ENCODE data around the gene RAX.
A peak's percentile ranks its signal among the peaks of the same experiment; 100 is the strongest.

The RAX gene

DNA sequence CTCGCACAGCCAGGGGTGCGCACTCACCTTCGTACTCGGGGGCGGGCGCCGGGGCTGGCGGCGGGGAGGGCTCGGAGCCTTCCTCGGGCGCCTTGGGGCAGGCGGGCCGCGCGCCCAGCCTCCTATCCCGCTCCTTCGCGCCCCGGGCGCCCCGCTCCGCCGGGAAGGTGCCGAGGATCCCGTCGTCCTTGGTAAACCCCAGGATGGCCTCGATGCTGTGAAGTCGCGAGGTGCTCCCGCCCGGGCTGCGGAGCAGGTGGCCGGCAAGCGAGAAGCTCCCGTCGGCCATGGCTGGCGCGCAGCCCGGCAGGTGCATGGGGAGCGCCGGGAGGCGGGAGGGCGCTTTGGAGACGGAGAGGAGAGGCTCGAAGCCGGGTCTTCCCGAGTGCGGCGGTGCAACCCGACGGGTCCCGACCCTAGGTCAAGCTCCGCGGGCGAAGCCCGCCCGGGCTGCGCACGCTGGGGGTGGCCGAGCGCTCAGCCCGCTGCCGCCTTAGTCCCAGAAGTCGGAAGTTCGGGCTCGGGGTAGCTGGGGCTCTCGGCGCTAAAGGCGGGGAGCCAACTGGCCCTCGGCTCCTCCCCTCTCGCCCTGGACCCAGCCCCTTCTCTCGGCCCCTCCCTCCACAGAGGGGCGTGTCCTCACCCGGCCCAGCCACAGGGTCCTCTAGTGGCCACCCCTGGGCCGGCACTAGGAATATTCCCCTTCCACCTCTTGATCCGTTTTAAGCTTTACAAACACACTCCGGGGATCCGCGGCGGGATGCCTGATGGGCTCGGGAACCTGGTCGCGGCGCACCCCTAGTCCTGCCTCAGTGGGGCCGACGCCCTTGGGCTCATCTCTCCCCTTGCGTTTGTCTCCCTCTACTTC lies at the start of gene RAX:
Gene RAX (minus strand): TSS at position 564 of the 868 bp plus-strand sequence. CDS start 248 bp downstream, at position 316.
- DNase-seq (ENCODE audit: low read depth in 2 of 3, low spot score in 1 of 3) = peak in 1 of 3 donors; percentile 20

- no peak for DNase-seq (ENCODE audit: low read depth in 2 of 3, low spot score in 1 of 3)
Observed at GRCh38 chr18:59318460-59319050, 45.3 kb upstream of the RAX start, which contains the start of gene CPLX4. Gene CPLX4 (minus strand): TSS chr18:59318649. CDS start chr18:59318462, 187 bp downstream.

GRCh38 chr18:59311631-59312030 lies 38.4 kb upstream of the RAX start:
- DNase-seq (ENCODE audit: low read depth in 2 of 3, low spot score in 1 of 3) = no peak

GRCh38 chr18:59308938-59309260 lies 35.6 kb upstream of the RAX start:
- DNase-seq (ENCODE audit: low read depth in 2 of 3, low spot score in 1 of 3) = no peak

GRCh38 chr18:59308248-59308937 lies 35.1 kb upstream of the RAX start:
- DNase-seq (ENCODE audit: low read depth in 2 of 3, low spot score in 1 of 3) = peak; percentile 28 to 56 (median 50)

DNA sequence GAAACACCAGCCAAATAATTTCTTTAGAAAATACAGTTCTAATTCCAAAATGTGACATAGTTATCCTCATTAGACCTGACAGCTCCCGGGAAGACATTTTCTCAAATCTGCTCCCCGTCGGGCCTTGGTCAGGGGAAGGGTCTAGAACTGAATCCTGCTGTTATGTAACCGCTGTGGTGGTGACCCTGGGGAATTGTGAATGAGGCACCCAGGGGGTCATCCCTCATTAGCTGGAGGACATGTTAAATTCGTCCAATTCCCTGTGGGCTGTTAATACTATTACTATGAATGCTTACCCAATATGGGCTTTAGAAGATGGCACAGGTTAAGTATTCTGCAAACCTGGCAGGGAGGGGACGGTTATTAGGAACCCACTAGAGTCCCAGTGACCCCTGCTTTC lies 33.4 kb upstream of the RAX start:
- no peak for DNase-seq (ENCODE audit: low read depth in 2 of 3, low spot score in 1 of 3)

DNA sequence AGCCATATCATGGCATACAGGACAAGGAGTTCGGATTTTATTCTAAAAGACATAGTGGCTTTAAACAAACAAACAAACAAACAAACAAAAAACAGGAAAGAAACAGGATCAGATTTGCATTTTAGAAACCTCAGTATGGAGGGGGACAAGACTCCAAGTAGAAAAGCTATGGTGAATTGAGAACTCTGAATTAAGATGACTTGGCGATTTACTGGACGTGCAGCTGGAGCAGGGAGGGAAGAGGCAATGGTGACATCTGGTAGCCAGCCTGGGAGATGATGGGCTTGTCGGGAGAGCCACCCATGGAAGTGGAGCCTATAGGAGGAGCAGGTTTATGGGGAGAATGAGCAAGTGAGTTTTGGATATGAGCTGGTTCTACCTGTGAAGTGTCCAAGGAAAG lies 32.0 kb upstream of the RAX start:
- no peak for DNase-seq (ENCODE audit: low read depth in 2 of 3, low spot score in 1 of 3)

- DNase-seq (ENCODE audit: low read depth in 2 of 3, low spot score in 1 of 3) = no peak
Observed at GRCh38 chr18:59303656-59304195, 30.5 kb upstream of the RAX start.

GRCh38 chr18:59303006-59303405 lies 29.8 kb upstream of the RAX start:
- DNase-seq (ENCODE audit: low read depth in 2 of 3, low spot score in 1 of 3) = no peak

GRCh38 chr18:59301929-59302328 lies 28.7 kb upstream of the RAX start:
- DNase-seq (ENCODE audit: low read depth in 2 of 3, low spot score in 1 of 3) = no peak

DNA sequence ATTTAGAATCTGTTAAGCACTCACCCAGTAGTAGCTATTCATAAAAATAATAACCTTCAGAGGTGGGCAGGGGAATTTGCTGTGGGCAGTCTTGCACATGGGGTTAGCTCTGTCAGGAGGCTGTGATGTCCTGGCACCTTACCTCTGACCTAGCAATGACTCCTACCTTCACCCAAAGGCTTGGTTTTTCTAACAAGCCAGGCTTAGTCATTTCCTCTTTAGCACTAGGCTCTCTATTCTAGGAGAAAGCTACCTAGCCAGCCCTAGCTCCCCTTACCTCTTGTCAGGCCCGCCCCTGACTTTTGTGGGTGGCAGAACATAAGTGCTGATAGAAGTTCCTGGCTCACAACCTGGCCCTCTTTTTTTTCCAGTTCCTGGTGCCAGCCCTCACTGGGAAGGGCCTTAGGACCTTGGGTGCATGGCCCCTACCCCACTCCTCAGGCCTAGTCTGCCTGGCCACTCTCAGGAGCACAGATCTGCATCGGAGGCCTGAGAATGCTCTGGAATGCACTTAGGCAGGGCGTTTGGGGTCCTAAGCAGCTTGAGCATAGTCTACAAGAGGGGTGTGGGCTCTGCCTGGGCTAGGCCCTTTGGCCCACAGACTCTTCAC lies 27.5 kb upstream of the RAX start:
- no peak for DNase-seq (ENCODE audit: low read depth in 2 of 3, low spot score in 1 of 3)

- no peak for DNase-seq (ENCODE audit: low read depth in 2 of 3, low spot score in 1 of 3)
Observed at GRCh38 chr18:59298871-59299270, 25.6 kb upstream of the RAX start.

GRCh38 chr18:59293317-59293716 lies 20.1 kb upstream of the RAX start:
- DNase-seq (ENCODE audit: low read depth in 2 of 3, low spot score in 1 of 3) = no peak

DNA sequence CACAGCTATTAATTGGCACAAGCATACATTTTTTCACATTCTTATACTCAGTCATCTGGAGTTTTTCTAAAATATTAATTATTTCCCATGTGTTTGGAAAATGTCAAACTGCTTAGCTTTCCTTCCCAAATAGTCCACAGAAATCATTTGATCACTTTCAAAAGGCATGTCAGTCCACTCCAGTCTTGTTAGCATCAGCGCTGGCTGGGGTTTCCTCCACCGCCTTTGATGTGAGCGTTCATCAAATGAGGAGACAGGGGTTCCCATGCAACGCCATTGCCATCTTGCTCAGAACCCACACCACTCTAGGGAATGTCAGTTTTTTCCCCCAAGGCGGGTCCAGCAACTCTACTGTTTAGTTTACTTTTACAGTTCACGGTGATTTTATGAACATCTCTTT lies 13.1 kb upstream of the RAX start:
- no peak for DNase-seq (ENCODE audit: low read depth in 2 of 3, low spot score in 1 of 3)

DNA sequence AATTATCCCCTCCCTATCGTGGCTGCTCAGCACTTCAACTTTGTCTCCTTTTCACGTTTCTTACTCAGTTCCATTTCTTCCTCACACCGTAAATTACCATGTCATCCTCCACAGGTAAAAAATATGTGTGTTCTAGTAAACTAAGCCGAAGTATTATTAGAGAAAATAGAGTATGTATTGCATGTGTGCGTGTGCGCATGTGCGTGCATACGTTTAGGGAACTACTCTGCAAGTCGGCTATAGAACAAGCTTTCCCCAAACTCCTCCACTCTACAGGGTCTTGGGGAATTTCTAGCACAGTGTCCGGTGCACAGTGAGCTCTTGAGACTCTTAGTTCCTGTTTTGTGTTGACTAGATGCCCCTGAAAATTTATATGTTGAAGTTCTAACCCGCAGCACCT lies 9.1 kb upstream of the RAX start:
- no peak for DNase-seq (ENCODE audit: low read depth in 2 of 3, low spot score in 1 of 3)

- no peak for DNase-seq (ENCODE audit: low read depth in 2 of 3, low spot score in 1 of 3)
Observed at GRCh38 chr18:59279722-59280121, 6.5 kb upstream of the RAX start.

DNA sequence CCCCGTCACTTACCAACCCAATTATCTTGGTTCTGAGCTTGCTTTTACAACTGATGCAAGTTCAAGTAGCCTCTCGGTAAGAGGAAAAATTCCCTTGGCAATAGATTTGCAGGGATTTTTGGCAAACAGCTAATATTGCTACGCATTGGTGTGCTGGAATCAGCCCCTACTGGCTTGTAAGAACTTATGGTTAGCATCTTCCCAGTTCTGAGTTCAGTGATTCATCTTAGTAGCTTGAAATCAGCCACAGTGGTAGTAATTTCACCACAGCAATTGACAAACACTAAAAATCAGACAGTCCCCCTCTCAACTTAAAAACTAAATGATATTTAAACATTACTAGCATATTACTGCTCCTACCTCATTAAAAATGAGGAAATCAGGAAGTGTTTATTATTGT lies 5.9 kb upstream of the RAX start:
- no peak for DNase-seq (ENCODE audit: low read depth in 2 of 3, low spot score in 1 of 3)

- no peak for DNase-seq (ENCODE audit: low read depth in 2 of 3, low spot score in 1 of 3)
Observed at GRCh38 chr18:59278793-59279192, 5.5 kb upstream of the RAX start.

- no peak for DNase-seq (ENCODE audit: low read depth in 2 of 3, low spot score in 1 of 3)
Observed at GRCh38 chr18:59276047-59276446, 2.8 kb upstream of the RAX start.

DNA sequence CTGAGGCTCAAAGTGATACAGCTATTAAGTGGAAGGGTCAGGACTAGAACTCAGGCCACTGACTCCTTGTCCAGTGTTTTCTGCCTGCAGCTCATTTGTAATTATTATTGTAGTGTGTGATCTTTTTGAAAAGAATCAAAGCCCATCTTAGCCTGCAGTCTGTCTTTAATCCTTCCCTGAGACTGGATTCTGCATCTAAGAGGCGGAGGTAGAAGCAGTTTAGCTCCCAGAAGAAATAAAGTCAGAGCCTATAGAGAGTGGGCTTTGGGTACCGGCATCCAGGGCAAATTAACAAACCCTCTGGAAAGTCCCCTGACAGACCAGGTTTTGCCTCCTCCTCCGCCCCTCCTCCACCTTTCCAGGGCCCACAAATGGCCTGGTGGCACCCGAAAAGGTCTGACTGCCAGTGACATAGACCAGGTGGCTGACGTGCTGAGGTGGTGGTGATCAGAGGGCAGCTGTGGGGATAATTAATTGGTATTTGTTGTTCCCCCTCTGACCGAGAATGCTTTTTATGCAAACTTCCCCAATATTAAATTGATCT lies 2.2 kb upstream of the RAX start:
- no peak for DNase-seq (ENCODE audit: low read depth in 2 of 3, low spot score in 1 of 3)

DNA sequence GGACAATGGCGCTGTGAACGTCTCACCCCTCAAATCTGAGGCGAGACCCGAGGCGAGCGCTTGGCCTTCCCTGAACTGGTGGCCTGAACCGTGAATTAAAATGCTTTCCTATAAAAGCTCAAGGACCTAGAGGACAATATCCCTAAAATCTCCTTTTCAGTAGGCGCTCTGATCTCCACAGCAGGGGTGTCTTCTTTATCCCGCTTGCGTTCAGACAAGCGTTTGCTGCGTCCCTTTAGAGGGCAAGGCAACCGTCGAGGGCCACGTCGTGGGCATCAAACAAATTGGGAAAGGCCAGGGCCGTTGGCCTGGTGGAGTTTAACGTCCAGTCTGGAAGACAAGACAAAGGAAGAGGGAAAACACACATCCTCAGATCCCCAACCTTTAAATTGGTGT lies 1.3 kb upstream of the RAX start:
- no peak for DNase-seq (ENCODE audit: low read depth in 2 of 3, low spot score in 1 of 3)
